Measurements from ENCODE around the gene ZBP1.

- TF ChIP-seq CTCF (IDR thresholded peaks at IDR 0.05), result no peak
- no peak for TF ChIP-seq EP300 (IDR thresholded peaks at IDR 0.05)
- no peak for TF ChIP-seq POLR2A (IDR thresholded peaks at IDR 0.05)
Observed at GRCh38 chr20:57586370-57586793, 33.8 kb downstream of the ZBP1 start.
